OCI-LY3 (cell line): ENCODE measurements around the gene SNAPC5.
A peak's percentile ranks its signal among the peaks of the same experiment; 100 is the strongest.

Source experiments
- H2AFZ ChIP-seq: fragments of 200-600, 300-600 bp; shearing (Covaris generic); 2 replicates; pipeline ENCODE4 v1.6.0; 2014; ENCODE audit warnings: antibody characterized with exemption, low read depth, low read length
- H3K27ac ChIP-seq: fragments of 200-600, 300-600 bp; sonication (generic); 2 replicates; pipeline ENCODE4 v1.5.1; 2014; ENCODE audit warnings: mild to moderate bottlenecking, low read length, moderate library complexity, mixed read lengths
- H3K27me3 ChIP-seq: fragments of 200-600, 300-600 bp; sonication (generic); 2 replicates; pipeline ENCODE4 v1.6.1; 2014; ENCODE audit warnings: low read depth, low read length, mixed read lengths
- H3K36me3 ChIP-seq: fragments of 200-600, 300-600 bp; sonication (generic); replicated peaks from 2 replicates; pipeline ENCODE3; 2014; ENCODE audit warnings: low read depth, low read length, mixed read lengths
- H3K4me1 ChIP-seq: fragments of 300-600, 200-600 bp; sonication (generic); 2 replicates; pipeline ENCODE4 v1.6.1; 2014; ENCODE audit warnings: low read length, mixed read lengths
- H3K4me2 ChIP-seq: fragments of 200-600, 300-600 bp; sonication (generic); 2 replicates; pipeline ENCODE4 v1.6.1; 2014; ENCODE audit warnings: low read length, mixed read lengths
- H3K4me3 ChIP-seq: fragments of 300-600, 200-600 bp; sonication (generic); 2 replicates; pipeline ENCODE4 v1.5.1; 2014; ENCODE audit warnings: antibody characterized with exemption, mild to moderate bottlenecking, low read length, moderate library complexity
- H3K79me2 ChIP-seq: fragments of 300-600, 200-600 bp; shearing (Covaris generic); 2 replicates; pipeline ENCODE4 v1.6.1; 2014; ENCODE audit warnings: mild to moderate bottlenecking, low read length, mixed read lengths
- H3K9ac ChIP-seq: fragments of 300-600, 200-600 bp; shearing (Covaris generic); 2 replicates; pipeline ENCODE4 v1.6.0; 2014; ENCODE audit warnings: mild to moderate bottlenecking, low read length, moderate library complexity
- H3K9me3 ChIP-seq: fragments of 200-600, 300-600 bp; shearing (Covaris generic); 2 replicates; pipeline ENCODE4 v1.6.1; 2014; ENCODE audit warnings: low read length, mixed read lengths; ENCODE audit not compliant: insufficient read depth
- H4K20me1 ChIP-seq: fragments of 200-600, 300-600 bp; sonication (generic); 2 replicates; pipeline ENCODE4 v1.6.1; 2016; ENCODE audit warnings: low read length, mixed read lengths; ENCODE audit not compliant: insufficient read depth
- EZH2phosphoT487 ChIP-seq: fragments of 200-600 bp; shearing (Covaris generic); IDR thresholded peaks from 2 replicates; pipeline ENCODE4 v1.6.1; 2018; ENCODE audit warnings: antibody characterized with exemption, mixed run types, low read depth
- TF ChIP-seq, protein P1 (sequence below): fragments of 200-600, 300-600 bp; sonication (generic); IDR thresholded peaks from 2 replicates; pipeline ENCODE4 v1.5.1; 2014; ENCODE audit warnings: antibody characterized with exemption, low read length, low read depth

SNAPC5 gene

DNA sequence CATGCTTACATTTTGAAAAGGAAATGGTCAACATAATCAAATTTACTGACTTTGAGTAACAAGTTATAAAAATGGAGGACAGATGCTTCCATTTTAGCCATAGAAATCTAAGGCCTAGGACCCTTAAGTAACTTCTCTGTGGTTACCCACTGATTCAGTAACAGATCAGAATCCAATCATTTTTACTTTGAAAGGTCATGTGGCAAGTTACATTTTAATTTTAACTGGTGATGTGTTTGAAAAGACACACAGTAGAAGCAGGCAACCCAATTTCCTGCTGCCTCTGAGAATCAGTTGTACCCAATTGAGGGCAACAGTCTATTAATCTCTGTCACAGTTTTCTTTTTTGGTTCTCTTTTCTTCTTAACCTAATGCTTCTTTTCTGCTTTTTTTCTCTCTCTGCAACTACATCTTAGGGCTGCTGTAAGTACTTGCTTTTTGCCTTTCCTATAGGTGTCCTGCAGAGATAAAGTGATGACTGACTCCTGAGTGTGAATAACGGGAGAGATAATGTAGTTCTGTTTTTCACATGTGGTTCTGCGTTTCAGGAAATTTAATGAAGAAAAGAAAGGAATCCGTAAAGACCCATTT lies 10.8 kb upstream of the SNAPC5 start:
- H3K9ac ChIP-seq = no peak overlapping the region
- H2AFZ ChIP-seq = no peak overlapping the region
- TF ChIP-seq, protein P1, sequence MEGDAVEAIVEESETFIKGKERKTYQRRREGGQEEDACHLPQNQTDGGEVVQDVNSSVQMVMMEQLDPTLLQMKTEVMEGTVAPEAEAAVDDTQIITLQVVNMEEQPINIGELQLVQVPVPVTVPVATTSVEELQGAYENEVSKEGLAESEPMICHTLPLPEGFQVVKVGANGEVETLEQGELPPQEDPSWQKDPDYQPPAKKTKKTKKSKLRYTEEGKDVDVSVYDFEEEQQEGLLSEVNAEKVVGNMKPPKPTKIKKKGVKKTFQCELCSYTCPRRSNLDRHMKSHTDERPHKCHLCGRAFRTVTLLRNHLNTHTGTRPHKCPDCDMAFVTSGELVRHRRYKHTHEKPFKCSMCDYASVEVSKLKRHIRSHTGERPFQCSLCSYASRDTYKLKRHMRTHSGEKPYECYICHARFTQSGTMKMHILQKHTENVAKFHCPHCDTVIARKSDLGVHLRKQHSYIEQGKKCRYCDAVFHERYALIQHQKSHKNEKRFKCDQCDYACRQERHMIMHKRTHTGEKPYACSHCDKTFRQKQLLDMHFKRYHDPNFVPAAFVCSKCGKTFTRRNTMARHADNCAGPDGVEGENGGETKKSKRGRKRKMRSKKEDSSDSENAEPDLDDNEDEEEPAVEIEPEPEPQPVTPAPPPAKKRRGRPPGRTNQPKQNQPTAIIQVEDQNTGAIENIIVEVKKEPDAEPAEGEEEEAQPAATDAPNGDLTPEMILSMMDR = no peak
- no peak for TF ChIP-seq EZH2phosphoT487
- peaks cover 7% of the 10 kb centered on the region for H4K20me1 ChIP-seq
- H3K4me2 ChIP-seq = no peak overlapping the region
- no peaks in the 10 kb centered on the region for H3K27me3 ChIP-seq
- H3K4me1 ChIP-seq = peaks cover 16% of the 10 kb centered on the region
- no peak overlapping the region for H3K27ac ChIP-seq
- peaks cover 16% of the 10 kb centered on the region for H3K36me3 ChIP-seq
- peaks cover 48% of the 10 kb centered on the region for H3K79me2 ChIP-seq
- H3K9me3 ChIP-seq = no peaks in the 10 kb centered on the region
- H3K4me3 ChIP-seq = no peak overlapping the region

DNA sequence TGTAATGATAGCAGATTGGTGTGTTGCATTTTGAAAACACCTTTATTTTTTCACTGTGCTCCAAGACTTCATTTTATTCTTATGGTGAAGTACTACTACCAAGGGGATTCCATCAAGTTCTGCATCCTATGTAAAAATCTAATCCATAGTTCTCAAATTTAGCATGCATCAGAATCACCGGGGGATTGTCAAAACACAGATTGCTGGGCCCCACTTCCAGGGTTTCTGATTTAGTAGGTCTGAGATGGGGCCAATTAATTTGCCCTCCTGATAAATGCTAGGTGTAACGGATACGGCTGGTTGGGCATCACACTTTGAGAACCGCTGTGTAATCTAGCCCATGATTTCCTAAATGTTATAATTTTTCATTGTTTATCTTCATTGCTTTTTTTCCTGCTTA lies 8.3 kb upstream of the SNAPC5 start:
- Histone ChIP-seq H3K4me1 (peaks cover 35% of the 10 kb centered on the region), H3K27me3 (no peaks in the 10 kb centered on the region), H4K20me1 (peaks cover 15% of the 10 kb centered on the region), H3K36me3 (peaks cover 41% of the 10 kb centered on the region), H3K79me2 (peaks cover 74% of the 10 kb centered on the region), H3K9me3 (no peaks in the 10 kb centered on the region), H3K4me2 (peak overlapping the region; percentile 94), H3K9ac (peak overlapping the region; percentile 99), H3K4me3 (peak overlapping the region; percentile 92), H3K27ac (peak overlapping the region; percentile 83; the same call in 1 of the 2 replicates), H2AFZ (peak overlapping the region; percentile 100; the same call in 1 of the 2 replicates)
- TF ChIP-seq, protein P1 = no peak
- no peak for TF ChIP-seq EZH2phosphoT487

DNA sequence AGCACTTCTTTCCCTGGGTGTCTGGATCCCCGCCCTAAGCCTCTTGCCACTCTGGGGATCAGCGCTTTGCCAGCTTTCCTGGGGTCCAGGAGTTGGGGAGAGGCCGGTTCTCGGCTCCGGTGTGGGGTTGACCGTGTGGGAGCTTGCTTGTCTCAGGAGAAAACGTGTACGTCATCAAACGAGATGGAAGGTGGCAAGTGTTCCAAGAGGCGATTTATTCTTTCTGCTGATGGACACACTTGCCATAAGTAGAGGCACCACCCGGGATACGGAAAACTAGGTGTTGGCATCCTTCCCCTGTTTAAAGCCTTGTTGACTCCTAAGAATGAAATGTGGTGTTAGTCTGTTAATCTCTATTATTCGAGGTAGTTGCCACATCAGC lies 7.9 kb upstream of the SNAPC5 start:
- no peaks in the 10 kb centered on the region for H3K9me3 ChIP-seq
- TF ChIP-seq, protein P1 = no peak
- no peak for TF ChIP-seq EZH2phosphoT487
- peaks cover 74% of the 10 kb centered on the region for H3K79me2 ChIP-seq
- H3K9ac ChIP-seq = peak overlapping the region; percentile 99
- peaks cover 35% of the 10 kb centered on the region for H3K4me1 ChIP-seq
- peak overlapping the region; percentile 94 for H3K4me2 ChIP-seq
- peaks cover 15% of the 10 kb centered on the region for H4K20me1 ChIP-seq
- H3K4me3 ChIP-seq = peak overlapping the region; percentile 92
- peak overlapping the region; percentile 100 for H2AFZ ChIP-seq
- H3K36me3 ChIP-seq = peaks cover 41% of the 10 kb centered on the region
- H3K27me3 ChIP-seq = no peaks in the 10 kb centered on the region
- peak overlapping the region; percentile 83 for H3K27ac ChIP-seq

DNA sequence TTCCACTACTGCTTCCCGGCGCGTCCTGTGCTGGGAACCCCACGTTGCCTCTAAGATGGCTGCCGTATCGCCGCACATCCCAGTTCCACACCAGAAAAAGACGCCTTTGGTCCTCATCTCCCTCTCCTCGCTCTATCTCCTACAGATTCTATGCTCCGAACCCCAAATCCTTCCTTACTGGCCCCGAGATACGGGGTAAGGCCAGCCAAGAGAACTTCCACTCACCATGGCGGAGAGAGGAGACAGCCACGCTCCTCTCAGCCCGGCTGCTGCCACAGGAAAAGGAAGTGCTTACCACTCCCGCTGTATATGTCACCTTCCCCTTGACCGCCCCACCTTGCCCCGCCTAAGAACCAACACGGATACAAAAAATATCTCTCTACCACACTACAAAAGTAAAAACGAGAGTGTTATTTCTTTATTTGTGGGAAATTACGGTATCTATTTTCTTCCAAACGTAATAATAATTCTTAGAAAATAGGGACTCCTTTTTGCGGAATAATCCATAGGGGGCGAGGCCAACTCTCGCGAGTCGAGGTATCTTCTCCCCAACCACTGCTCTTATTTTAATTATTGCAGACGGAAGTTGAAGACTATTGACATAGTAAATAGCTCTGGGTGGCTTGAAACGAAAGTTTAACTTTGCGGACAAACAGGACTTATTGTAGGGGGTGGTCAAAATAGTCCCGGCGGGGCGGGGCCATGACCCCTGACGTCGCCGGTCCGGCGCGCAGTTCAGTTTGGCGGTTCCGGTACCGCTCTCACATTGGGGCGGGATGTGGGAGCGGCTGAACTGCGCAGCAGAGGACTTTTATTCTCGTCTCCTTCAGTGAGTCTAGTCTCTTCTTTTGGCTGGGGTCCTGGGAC lies 7.2 kb upstream of the SNAPC5 start, which contains the start of the genes RPL4 and ZWILCH:
Gene RPL4, minus strand, starts transcription at position 293 of the 867 bp plus-strand sequence. Its CDS starts 65 bp downstream, at position 228.
Gene ZWILCH, plus strand, starts transcription at position 764 of the 867 bp plus-strand sequence. Its CDS starts 13 bp downstream, at position 777.
- Histone ChIP-seq H3K9ac (peak within 1 kb of the TSS; percentile 99), H3K36me3 (peaks cover 45% of the 10 kb centered on the region), H3K27me3 (no peaks in the 10 kb centered on the region)

More for the DNA sequence above, 7.2 kb upstream of the SNAPC5 start, which contains the start of the genes RPL4 and ZWILCH:
- peaks cover 35% of the 10 kb centered on the region for H3K4me1 ChIP-seq
- peak within 1 kb of the TSS; percentile 94 for H3K4me2 ChIP-seq
- peak within 1 kb of the TSS; percentile 83 for H3K27ac ChIP-seq
- TF ChIP-seq EZH2phosphoT487 = no peak
- TF ChIP-seq, protein P1 = no peak
- H2AFZ ChIP-seq = peak within 1 kb of the TSS; percentile 100
- H3K9me3 ChIP-seq = no peaks in the 10 kb centered on the region
- peaks cover 19% of the 10 kb centered on the region for H4K20me1 ChIP-seq
- peaks cover 74% of the 10 kb centered on the region for H3K79me2 ChIP-seq
- H3K4me3 ChIP-seq = peak within 1 kb of the TSS; percentile 92
